GM18520 (cell line): ENCODE data around the gene ZNF408.
"Not testable (repeated sequence)": the region's sequence is repeated elsewhere in the genome, so short reads cannot be mapped to it uniquely, and the experiment has no call there.

Experiments used
- ATAC-seq: cut with Tn5 transposase; IDR thresholded peaks from one replicate; pipeline ENCODE4 v1.9.1; 2021; ENCODE audit not compliant: unreplicated experiment

Gene ZNF408

GRCh38 chr11:46700241-46701077 lies at the start of gene ZNF408, which contains the start of gene ARHGAP1:
TSS of gene ZNF408 (plus strand) at chr11:46701031. CDS start at chr11:46701048, 17 bp downstream.
TSS of gene ARHGAP1 (minus strand) at chr11:46700619. CDS start at chr11:46696107, 4,512 bp downstream.
- peak; percentile 87 for ATAC-seq

DNA sequence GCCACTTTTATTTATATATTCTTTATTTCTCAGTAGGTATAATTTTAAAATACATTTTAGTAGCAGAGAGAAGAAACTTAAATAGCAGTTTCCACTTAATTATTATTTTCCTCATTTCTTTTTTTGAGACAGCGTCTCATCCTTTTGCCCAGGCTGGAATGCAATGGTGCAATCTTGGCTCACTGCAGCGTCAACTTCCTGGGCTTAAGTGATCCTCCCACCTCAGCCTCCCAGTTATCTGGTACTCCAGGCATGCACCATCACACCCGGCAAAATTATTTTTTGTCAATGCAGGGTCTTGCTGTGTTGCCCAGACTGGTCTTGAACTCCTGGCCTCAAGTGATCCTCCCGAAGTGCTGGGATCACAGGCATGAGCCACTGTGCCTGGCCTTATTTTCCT lies 45.2 kb upstream of the ZNF408 start:
- no peak for ATAC-seq

DNA sequence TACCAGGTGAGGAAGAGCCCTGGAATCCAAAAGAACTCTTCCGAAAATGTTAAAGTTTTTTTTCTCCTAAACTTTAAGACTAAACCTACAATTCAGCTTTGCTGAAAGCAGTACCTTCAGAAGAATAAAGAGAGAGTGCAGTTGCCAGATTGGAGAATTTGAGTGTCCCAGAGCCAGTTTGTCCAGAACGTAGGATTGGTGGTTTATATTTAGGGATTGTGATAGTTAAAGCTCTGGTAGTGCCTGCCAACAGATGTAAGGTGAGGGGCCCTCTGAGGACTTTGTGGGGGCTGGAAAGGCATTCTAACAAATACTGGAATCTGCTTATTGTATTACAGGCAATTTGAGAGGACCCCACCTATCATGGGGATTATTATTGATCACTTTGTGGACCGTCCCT lies 43.6 kb upstream of the ZNF408 start:
- ATAC-seq, result no peak

GRCh38 chr11:46658259-46658658 lies 42.6 kb upstream of the ZNF408 start:
- ATAC-seq, result no peak

DNA sequence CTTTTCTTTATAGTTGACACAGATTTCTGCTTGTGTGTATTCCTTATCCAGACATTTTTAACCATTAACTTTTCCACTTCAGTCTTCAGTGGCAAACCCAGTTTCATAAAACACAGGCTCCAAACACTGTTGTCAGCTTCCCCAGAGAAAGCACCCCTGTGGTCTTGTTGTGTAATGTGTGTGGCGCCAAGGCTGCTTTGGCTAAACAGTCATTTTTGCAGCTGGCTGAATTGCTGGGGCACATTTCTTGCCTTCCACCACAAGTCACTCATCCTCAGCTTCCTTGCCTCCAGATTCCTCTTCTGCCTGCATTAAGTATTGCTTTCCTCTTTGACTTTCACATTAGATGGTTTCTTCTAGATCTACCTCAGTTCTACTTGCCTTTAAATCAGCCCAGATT lies 40.9 kb upstream of the ZNF408 start:
- ATAC-seq, result no peak

DNA sequence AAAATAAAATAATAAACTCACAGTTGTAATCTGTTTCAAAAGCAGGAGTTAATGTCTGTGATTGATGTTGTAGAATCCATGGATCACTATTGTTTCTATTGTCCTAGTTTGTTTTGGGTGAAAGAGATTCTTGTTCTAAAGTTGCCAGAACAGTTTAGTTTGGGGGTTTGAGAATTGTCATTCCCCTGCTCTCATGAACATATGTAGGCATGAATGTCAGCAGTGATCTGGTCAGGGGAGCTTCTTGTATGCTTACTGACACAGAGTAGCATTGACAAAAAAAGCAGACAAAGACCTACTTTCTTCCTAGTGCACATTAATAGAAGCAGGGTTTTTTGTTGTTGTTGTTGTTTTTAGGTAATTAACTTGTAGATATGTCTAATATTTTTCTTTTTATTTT lies 39.0 kb upstream of the ZNF408 start:
- ATAC-seq, result no peak

DNA sequence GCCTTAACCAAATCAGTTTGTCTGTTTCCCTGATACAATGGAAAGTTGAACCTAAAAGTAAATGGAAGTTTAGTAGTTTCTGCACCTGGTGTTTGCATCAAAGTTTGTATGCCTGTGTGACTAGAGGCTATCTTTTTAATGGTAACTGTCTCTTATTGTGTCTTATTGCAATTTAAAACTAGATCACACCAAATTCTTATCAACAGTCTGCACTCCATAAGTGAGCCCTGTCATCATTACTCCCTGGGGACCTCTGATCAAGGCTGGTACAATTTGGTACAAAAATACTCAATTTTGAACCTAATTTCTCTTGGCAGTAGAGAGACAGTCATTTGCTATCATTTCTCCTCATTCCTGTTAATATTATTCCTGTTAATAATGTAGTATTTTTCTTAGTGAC lies 38.5 kb upstream of the ZNF408 start:
- no peak for ATAC-seq

DNA sequence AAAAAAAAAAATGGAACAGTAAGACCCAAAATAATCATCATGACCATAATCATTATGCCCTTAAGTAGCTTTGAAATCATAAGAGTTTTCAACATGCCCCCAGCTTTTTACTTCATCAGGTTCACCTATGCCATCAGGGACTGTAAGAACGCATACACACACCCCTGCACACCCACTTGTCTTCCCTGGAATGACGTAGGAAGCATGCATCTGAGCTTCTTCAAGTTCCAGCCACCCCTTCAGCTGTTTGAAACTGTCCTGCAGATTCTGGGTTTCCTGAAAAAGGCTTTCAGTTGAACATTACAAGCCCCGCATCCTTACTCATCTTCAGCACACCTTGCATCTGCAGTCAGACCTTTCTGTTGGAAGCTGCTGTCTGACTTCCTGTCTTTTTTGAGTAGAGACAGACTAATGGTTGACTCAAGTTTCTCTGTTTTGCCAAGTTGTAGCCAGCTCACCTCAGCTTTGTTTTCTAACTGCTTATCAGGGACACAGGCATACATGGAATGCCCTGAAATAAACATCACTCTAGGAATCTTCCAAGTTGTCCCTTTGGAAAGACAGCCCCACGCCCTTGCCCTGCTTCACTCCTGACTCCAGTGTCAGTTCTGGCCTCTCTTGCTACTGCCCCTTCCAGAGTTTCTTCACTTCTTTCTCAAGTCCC lies 37.4 kb upstream of the ZNF408 start:
- ATAC-seq, result no peak

GRCh38 chr11:46664612-46665011 lies 36.2 kb upstream of the ZNF408 start:
- no peak for ATAC-seq

GRCh38 chr11:46665356-46665755 lies 35.5 kb upstream of the ZNF408 start:
- no peak for ATAC-seq

DNA sequence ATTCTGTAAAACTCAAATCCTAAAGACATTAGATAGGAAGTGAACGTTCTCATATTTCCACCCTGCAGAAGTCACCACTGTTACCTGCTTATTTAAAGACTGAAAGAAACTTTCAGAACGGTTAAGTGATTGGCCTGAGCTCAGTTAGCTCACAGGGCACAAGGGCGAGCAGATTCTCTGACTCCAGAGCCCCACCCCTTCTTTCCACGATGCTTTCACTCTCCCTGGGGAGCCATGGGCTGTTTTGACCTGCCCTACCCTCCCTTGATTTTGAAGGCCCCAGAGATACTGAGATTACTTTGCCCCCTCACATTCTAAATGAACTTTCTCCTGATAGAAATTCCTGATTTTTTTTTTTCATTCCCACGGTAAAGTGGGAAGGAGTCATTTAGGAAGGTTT lies 34.3 kb upstream of the ZNF408 start:
- ATAC-seq, result no peak

DNA sequence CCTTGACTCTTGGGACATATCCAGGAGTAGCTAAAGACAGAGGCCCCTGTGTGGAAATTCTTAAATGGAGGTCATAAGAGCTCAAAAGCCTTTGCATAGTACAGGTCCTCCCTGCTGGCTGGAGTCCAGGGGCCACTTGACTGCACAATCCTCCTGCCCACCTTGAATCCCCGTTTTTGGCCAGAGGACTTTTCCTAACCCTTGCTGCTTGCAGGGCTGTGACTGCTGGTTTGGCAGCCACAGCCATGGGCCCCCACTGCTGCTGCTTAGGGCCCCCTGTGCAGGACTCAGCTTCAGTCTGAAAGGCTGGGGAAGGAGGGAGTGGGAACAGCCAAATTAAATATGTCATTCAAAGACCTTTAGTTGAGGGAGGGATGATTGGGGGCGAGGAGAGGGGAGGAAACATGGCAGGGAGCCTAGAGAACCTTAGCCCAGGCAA lies 33.8 kb upstream of the ZNF408 start:
- ATAC-seq, result no peak

DNA sequence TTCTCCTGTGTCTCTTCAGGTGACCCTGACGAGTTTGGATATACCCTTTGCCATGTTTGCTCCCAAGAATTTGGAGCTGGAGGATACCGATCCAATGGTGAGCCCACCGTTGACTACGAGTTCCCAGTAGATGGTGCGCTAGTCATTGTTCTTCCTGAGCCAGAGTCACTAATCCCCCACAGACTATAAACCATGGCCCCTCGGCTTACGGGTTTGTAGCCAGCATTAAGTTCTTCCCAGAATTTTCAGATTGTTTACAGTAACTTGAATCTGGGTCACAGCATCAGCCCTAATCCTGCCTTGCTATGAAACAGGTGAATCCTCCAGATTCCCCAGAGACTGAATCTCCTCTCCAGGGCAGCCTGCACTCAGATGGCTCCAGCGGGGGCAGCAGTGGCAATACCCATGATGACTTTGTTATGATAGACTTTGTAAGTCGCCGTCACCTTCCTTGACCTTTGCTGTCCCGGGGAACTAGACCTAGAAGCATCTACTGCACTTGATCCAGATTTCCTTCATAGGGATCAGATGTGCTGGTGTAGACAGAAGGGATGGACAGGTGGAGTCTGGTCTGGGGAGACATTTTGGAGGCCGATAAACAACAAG lies 32.2 kb upstream of the ZNF408 start:
- no peak for ATAC-seq

DNA sequence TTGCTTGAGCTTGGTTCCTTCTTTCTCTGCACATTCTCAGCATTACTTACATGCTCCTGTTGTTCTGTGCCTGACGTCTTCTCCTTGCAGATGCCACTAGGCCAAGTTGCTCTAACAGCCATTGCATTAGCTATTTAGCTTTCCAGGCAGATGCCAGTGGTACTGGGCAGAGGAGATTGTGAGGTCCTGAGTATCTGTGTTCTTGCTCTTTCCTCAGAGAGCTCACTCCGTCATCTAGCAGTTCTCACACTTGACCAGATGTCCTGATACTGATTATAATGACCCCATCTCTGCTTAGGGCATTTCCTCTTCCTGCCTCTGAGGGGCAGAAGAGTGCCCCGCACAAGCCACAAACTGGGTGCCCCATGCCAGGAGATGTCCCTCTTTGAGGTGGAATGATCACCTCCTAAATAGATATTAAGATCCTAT lies 31.1 kb upstream of the ZNF408 start:
- no peak for ATAC-seq

DNA sequence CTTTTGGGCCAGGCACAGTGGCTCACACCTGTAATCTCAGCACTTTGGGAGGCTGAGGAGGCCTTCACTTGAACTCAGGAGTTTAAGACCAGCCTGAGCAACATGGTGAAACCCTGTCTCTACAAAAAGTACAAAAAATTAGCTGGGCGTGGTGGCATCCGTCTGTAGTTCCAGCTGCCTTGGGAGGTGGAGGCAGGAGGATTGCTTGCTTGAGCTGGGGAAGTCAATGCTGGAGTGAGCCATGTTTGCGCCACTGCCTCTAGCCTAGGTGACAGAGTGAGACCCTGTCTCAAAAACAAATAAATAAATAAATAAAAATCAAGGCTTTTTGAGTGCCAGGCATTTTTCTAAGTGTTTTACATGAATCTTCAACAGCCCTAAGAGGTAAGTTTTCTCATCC lies 30.3 kb upstream of the ZNF408 start:
- ATAC-seq, result not testable (repeated sequence)

DNA sequence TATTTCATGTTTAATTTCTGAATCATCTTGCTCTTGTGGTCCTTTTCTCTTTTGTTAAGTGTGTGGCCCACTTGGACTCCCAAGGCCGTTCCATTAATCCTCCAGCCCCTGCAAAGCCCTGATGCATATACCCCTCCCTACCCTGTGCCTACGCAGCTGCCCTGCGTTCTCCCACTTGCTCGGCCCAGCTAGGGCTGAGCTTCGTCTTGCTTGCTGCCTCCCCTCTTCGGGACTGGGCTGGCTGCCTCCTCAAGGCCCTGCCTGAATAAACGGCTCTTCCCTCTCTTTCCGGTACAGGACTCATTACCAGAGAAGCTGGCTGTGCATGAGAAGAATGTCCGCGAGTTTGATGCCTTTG lies 28.9 kb upstream of the ZNF408 start:
- ATAC-seq, result no peak

- ATAC-seq, result no peak
Measured at GRCh38 chr11:46672381-46672839, 28.4 kb upstream of the ZNF408 start.

GRCh38 chr11:46673713-46674462 lies 26.9 kb upstream of the ZNF408 start:
- no peak for ATAC-seq

DNA sequence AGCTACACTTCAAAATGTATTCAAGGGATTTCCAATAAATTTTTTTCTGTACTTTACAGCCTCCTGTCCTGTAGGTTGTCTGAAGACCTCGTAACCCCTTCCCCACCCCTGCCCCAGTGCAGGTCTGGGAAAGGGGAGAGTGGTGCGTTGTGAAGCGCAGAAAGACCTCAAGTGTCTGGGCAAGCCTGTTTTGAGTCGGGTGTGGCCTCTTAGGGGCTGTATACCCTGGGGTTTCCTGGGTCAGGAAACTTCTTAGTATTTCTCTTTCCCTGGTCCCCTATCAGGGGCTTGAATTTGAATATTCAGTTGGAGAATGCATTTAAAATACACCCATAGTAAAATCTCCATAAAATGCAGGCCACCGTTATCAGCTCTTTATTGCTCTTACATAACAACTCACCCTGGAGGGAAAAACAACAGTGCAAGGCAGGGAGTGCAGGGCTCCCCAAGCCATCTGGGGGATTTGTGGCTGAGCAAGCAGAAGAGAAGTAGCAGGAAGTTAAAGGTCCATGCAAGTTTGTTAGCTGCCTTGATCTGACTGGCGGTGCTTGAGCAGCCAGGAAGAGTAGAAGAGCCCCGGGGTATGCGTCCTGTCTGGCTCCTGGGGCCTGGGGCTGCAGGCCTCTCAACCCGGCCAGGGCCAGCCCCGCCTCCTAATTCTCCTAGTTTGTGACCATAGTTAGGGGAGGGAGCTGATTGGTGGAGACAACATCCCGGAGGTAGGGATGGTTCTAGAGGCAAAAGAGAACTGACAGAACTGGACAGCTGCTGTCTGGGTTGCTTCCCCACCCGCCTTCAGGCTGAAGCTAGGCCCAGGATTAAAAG lies 26.2 kb upstream of the ZNF408 start:
- ATAC-seq, result no peak

DNA sequence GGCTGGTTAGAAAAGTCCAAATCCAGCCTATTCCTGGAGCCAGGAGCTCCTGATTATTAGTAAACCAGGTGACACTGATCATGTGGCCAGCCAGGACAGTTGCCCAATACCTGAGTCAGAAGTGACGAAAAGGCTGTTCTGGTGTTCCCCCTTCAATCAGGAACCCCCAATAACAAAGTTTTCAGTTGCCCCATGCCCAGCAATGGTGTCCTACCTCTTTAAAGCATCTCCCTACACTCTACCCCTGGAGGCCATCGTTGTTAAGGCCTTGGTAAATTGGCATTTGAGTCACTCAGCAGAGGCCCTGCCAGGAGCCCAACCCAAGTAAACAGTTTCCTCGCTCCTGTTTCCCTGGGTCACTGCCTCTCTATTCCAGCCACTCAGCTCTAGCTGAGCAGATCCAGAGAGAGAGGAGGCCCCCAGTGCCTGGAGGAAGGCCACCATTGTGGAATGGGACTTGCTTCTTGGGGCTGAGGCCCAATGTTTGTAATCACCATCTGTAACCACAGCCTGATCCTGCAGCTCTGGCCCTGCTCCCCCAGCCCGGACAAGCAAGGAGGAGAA lies 25.5 kb upstream of the ZNF408 start:
- ATAC-seq, result no peak
